Measurements from ENCODE around the gene ZNF76.

ZNF76 gene

GRCh38 chr6:35258858-35259193 lies 709 bp upstream of the ZNF76 start:
- H3K9me3 ChIP-seq (ENCODE audit: control insufficient read depth, low read length): no peaks in the 10 kb centered on the region
- H2BK120ac ChIP-seq (ENCODE audit: low read depth, low read length): no peak overlapping the region
- no peak overlapping the region for H2AFZ ChIP-seq (ENCODE audit: low read depth, low read length)
- H3K9ac ChIP-seq (ENCODE audit: low read length): peak overlapping the region; percentile 98
- peak; percentile 83 for DNase-seq
- H3K14ac ChIP-seq (ENCODE audit: low read length in 2 of 2): no peak overlapping the region
- H3K4me3 ChIP-seq (ENCODE audit: insufficient read depth in 1 of 2, low read depth in 1 of 2, low read length in 2 of 2): peak overlapping the region; percentile 98 to 99
- no peak overlapping the region for H4K8ac ChIP-seq (ENCODE audit: low read length)
- no peak overlapping the region for H2BK15ac ChIP-seq (ENCODE audit: low read depth, poor library complexity, severe bottlenecking)
- no peak overlapping the region for H2BK5ac ChIP-seq (ENCODE audit: low read depth, low read length, poor library complexity, severe bottlenecking)
- H3K27ac ChIP-seq (ENCODE audit: low read length, poor library complexity, severe bottlenecking): peak overlapping the region; percentile 45
- 1% methylated on average over 20 of the region's 20 CpGs for WGBS
- H3K23ac ChIP-seq (ENCODE audit: low read length in 2 of 2): no peak overlapping the region
- H3K36me3 ChIP-seq (ENCODE audit: control insufficient read depth in 1 of 2, insufficient read depth in 2 of 2, low read depth in 1 of 2, low read length in 2 of 2): peaks cover 0 to 3% of the 10 kb centered on the region in 2 experiments
- no peak overlapping the region for H3K18ac ChIP-seq (ENCODE audit: low read depth in 1 of 2, low read length in 2 of 2)
- H2BK12ac ChIP-seq (ENCODE audit: low read length in 2 of 2): no peak overlapping the region
- H3K4me1 ChIP-seq (ENCODE audit: control insufficient read depth, insufficient read depth, low read depth, low read length): peaks cover 5% of the 10 kb centered on the region
- H3K4ac ChIP-seq (ENCODE audit: low read depth in 1 of 2, low read length in 2 of 2): no peak overlapping the region
- H3K4me2 ChIP-seq (ENCODE audit: low read length, poor library complexity, severe bottlenecking): peak overlapping the region; percentile 83
- no peak overlapping the region for H4K91ac ChIP-seq (ENCODE audit: low read length)
- no peaks in the 10 kb centered on the region for H3K27me3 ChIP-seq (ENCODE audit: control insufficient read depth in 1 of 2, insufficient read depth in 1 of 2, low read length in 2 of 2)
- peaks cover 17% of the 10 kb centered on the region for H3K79me1 ChIP-seq (replicated peaks; ENCODE audit: low read length, poor library complexity, severe bottlenecking)
- no peak overlapping the region for H2AK5ac ChIP-seq (ENCODE audit: low read length, severe bottlenecking)

- DNase-seq: no peak
- H2BK5ac ChIP-seq (ENCODE audit: low read depth, low read length, poor library complexity, severe bottlenecking): peak overlapping the region; percentile 96
- peak overlapping the region; percentile 98 for H3K9ac ChIP-seq (ENCODE audit: low read length)
- peak overlapping the region; percentile 95 for H3K4me2 ChIP-seq (ENCODE audit: low read length, poor library complexity, severe bottlenecking)
- peak overlapping the region; percentile 12 to 62 for H2BK12ac ChIP-seq (ENCODE audit: low read length in 2 of 2)
- peak overlapping the region; percentile 96 for H2BK15ac ChIP-seq (ENCODE audit: low read depth, poor library complexity, severe bottlenecking)
- no peaks in the 10 kb centered on the region for H3K27me3 ChIP-seq (ENCODE audit: control insufficient read depth in 1 of 2, insufficient read depth in 1 of 2, low read length in 2 of 2)
- H2AFZ ChIP-seq (ENCODE audit: low read depth, low read length): peak overlapping the region; percentile 99
- H4K8ac ChIP-seq (ENCODE audit: low read length): peak overlapping the region; percentile 98
- peak overlapping the region; percentile 98 to 99 for H3K4me3 ChIP-seq (ENCODE audit: insufficient read depth in 1 of 2, low read depth in 1 of 2, low read length in 2 of 2)
- peaks cover 0 to 3% of the 10 kb centered on the region in 2 experiments for H3K36me3 ChIP-seq (ENCODE audit: control insufficient read depth in 1 of 2, insufficient read depth in 2 of 2, low read depth in 1 of 2, low read length in 2 of 2)
- peak overlapping the region in 1 of 2 experiments; percentile 96 for H3K14ac ChIP-seq (ENCODE audit: low read length in 2 of 2)
- H3K27ac ChIP-seq (ENCODE audit: low read length, poor library complexity, severe bottlenecking): peak overlapping the region; percentile 18
- peaks cover 5% of the 10 kb centered on the region for H3K4me1 ChIP-seq (ENCODE audit: control insufficient read depth, insufficient read depth, low read depth, low read length)
- H2BK120ac ChIP-seq (ENCODE audit: low read depth, low read length): peak overlapping the region; percentile 96
- H3K23ac ChIP-seq (ENCODE audit: low read length in 2 of 2): peak overlapping the region; percentile 85 to 97
- H3K18ac ChIP-seq (ENCODE audit: low read depth in 1 of 2, low read length in 2 of 2): peak overlapping the region; percentile 98 to 99
- H3K4ac ChIP-seq (ENCODE audit: low read depth in 1 of 2, low read length in 2 of 2): peak overlapping the region; percentile 93 to 98
- no peaks in the 10 kb centered on the region for H3K9me3 ChIP-seq (ENCODE audit: control insufficient read depth, low read length)
- peaks cover 24% of the 10 kb centered on the region for H3K79me1 ChIP-seq (replicated peaks; ENCODE audit: low read length, poor library complexity, severe bottlenecking)
- 11% methylated on average over 22 of the region's 23 CpGs for WGBS
- H2AK5ac ChIP-seq (ENCODE audit: low read length, severe bottlenecking): peak overlapping the region; percentile 92
- peak overlapping the region; percentile 99 for H4K91ac ChIP-seq (ENCODE audit: low read length)
Measured at GRCh38 chr6:35259948-35260590, 534 bp downstream of the ZNF76 start.

- Histone ChIP-seq H3K9me3 (ENCODE audit: control insufficient read depth, low read length) (no peaks in the 10 kb centered on the region), H3K4me3 (ENCODE audit: insufficient read depth in 1 of 2, low read depth in 1 of 2, low read length in 2 of 2) (peak overlapping the region in 1 of 2 experiments; percentile 99), H4K91ac (ENCODE audit: low read length) (peak overlapping the region; percentile 99), H2BK120ac (ENCODE audit: low read depth, low read length) (no peak overlapping the region), H3K27me3 (ENCODE audit: control insufficient read depth in 1 of 2, insufficient read depth in 1 of 2, low read length in 2 of 2) (no peaks in the 10 kb centered on the region), H3K79me1 (replicated peaks; ENCODE audit: low read length, poor library complexity, severe bottlenecking) (peaks cover 23% of the 10 kb centered on the region), H3K4ac (ENCODE audit: low read depth in 1 of 2, low read length in 2 of 2) (no peak overlapping the region), H3K4me2 (ENCODE audit: low read length, poor library complexity, severe bottlenecking) (peak overlapping the region; percentile 95), H3K9ac (ENCODE audit: low read length) (peak overlapping the region; percentile 98), H4K8ac (ENCODE audit: low read length) (peak overlapping the region; percentile 27), H3K18ac (ENCODE audit: low read depth in 1 of 2, low read length in 2 of 2) (peak overlapping the region in 1 of 2 experiments; percentile 98), H3K14ac (ENCODE audit: low read length in 2 of 2) (no peak overlapping the region), H2BK15ac (ENCODE audit: low read depth, poor library complexity, severe bottlenecking) (no peak overlapping the region), H2BK12ac (ENCODE audit: low read length in 2 of 2) (peak overlapping the region in 1 of 2 experiments; percentile 62), H3K27ac (ENCODE audit: low read length, poor library complexity, severe bottlenecking) (peak overlapping the region; percentile 18), H2BK5ac (ENCODE audit: low read depth, low read length, poor library complexity, severe bottlenecking) (no peak overlapping the region), H3K23ac (ENCODE audit: low read length in 2 of 2) (no peak overlapping the region), H3K4me1 (ENCODE audit: control insufficient read depth, insufficient read depth, low read depth, low read length) (peaks cover 5% of the 10 kb centered on the region), H3K36me3 (ENCODE audit: control insufficient read depth in 1 of 2, insufficient read depth in 2 of 2, low read depth in 1 of 2, low read length in 2 of 2) (peaks cover 0 to 3% of the 10 kb centered on the region in 2 experiments), H2AK5ac (ENCODE audit: low read length, severe bottlenecking) (no peak overlapping the region), H2AFZ (ENCODE audit: low read depth, low read length) (no peak overlapping the region)
- 90% methylated on average over 4 of the region's 6 CpGs for WGBS
- no peak for DNase-seq
Measured at GRCh38 chr6:35260591-35261570, 1.3 kb downstream of the ZNF76 start.

GRCh38 chr6:35262596-35262995 lies 3.1 kb downstream of the ZNF76 start:
- 94% methylated on average over 1 of the region's 2 CpGs for WGBS

More at GRCh38 chr6:35262596-35262995, 3.1 kb downstream of the ZNF76 start:
- no peak overlapping the region for H3K9ac ChIP-seq (ENCODE audit: low read length)
- H3K4me3 ChIP-seq (ENCODE audit: insufficient read depth in 1 of 2, low read depth in 1 of 2, low read length in 2 of 2): no peak overlapping the region
- peaks cover 0 to 2% of the 10 kb centered on the region in 2 experiments for H3K36me3 ChIP-seq (ENCODE audit: control insufficient read depth in 1 of 2, insufficient read depth in 2 of 2, low read depth in 1 of 2, low read length in 2 of 2)
- peak; percentile 39 for DNase-seq
- H2BK15ac ChIP-seq (ENCODE audit: low read depth, poor library complexity, severe bottlenecking): no peak overlapping the region
- H4K8ac ChIP-seq (ENCODE audit: low read length): no peak overlapping the region
- no peak overlapping the region for H3K14ac ChIP-seq (ENCODE audit: low read length in 2 of 2)
- H3K27ac ChIP-seq (ENCODE audit: low read length, poor library complexity, severe bottlenecking): no peak overlapping the region
- peaks cover 20% of the 10 kb centered on the region for H3K79me1 ChIP-seq (replicated peaks; ENCODE audit: low read length, poor library complexity, severe bottlenecking)
- no peak overlapping the region for H2AFZ ChIP-seq (ENCODE audit: low read depth, low read length)
- H4K91ac ChIP-seq (ENCODE audit: low read length): no peak overlapping the region
- H3K9me3 ChIP-seq (ENCODE audit: control insufficient read depth, low read length): no peaks in the 10 kb centered on the region
- H2BK5ac ChIP-seq (ENCODE audit: low read depth, low read length, poor library complexity, severe bottlenecking): no peak overlapping the region
- H3K18ac ChIP-seq (ENCODE audit: low read depth in 1 of 2, low read length in 2 of 2): no peak overlapping the region
- peaks cover 5% of the 10 kb centered on the region for H3K4me1 ChIP-seq (ENCODE audit: control insufficient read depth, insufficient read depth, low read depth, low read length)
- H2BK120ac ChIP-seq (ENCODE audit: low read depth, low read length): no peak overlapping the region
- no peak overlapping the region for H3K4ac ChIP-seq (ENCODE audit: low read depth in 1 of 2, low read length in 2 of 2)
- H3K23ac ChIP-seq (ENCODE audit: low read length in 2 of 2): no peak overlapping the region
- H3K4me2 ChIP-seq (ENCODE audit: low read length, poor library complexity, severe bottlenecking): no peak overlapping the region
- no peak overlapping the region for H2AK5ac ChIP-seq (ENCODE audit: low read length, severe bottlenecking)
- H2BK12ac ChIP-seq (ENCODE audit: low read length in 2 of 2): no peak overlapping the region
- H3K27me3 ChIP-seq (ENCODE audit: control insufficient read depth in 1 of 2, insufficient read depth in 1 of 2, low read length in 2 of 2): no peaks in the 10 kb centered on the region
